GM19455 (cell line): ENCODE data around the gene CARD18.
"Not testable (repeated sequence)": the region's sequence is repeated elsewhere in the genome, so short reads cannot be mapped to it uniquely, and the experiment has no call there.

ENCODE experiments used
- ATAC-seq: cut with Tn5 transposase; IDR thresholded peaks from one replicate; pipeline ENCODE4 v1.9.1; 2021; ENCODE audit not compliant: unreplicated experiment

Gene CARD18

GRCh38 chr11:105135883-105136282 lies 3.7 kb downstream of the CARD18 start:
- ATAC-seq: no peak

- no peak for ATAC-seq
Measured at GRCh38 chr11:105132716-105133511, 6.7 kb downstream of the CARD18 start.

- no peak for ATAC-seq
Measured at GRCh38 chr11:105130189-105130813, 9.3 kb downstream of the CARD18 start.

GRCh38 chr11:105124756-105125155 lies 14.8 kb downstream of the CARD18 start:
- ATAC-seq: no peak

GRCh38 chr11:105111145-105111944 lies 28.2 kb downstream of the CARD18 start:
- no peak for ATAC-seq

GRCh38 chr11:105110688-105111030 lies 28.9 kb downstream of the CARD18 start:
- ATAC-seq: no peak

GRCh38 chr11:105109855-105110687 lies 29.5 kb downstream of the CARD18 start:
- ATAC-seq: no peak

GRCh38 chr11:105109321-105109720 lies 30.2 kb downstream of the CARD18 start:
- no peak for ATAC-seq

GRCh38 chr11:105108247-105108646 lies 31.3 kb downstream of the CARD18 start:
- no peak for ATAC-seq

GRCh38 chr11:105107226-105107825 lies 32.2 kb downstream of the CARD18 start:
- ATAC-seq: not testable (repeated sequence)

- no peak for ATAC-seq
Measured at GRCh38 chr11:105106140-105106539, 33.4 kb downstream of the CARD18 start.

- no peak for ATAC-seq
Measured at GRCh38 chr11:105104292-105104691, 35.3 kb downstream of the CARD18 start.

GRCh38 chr11:105103336-105103735 lies 36.2 kb downstream of the CARD18 start:
- ATAC-seq: no peak

GRCh38 chr11:105102079-105102581 lies 37.4 kb downstream of the CARD18 start:
- ATAC-seq: not testable (repeated sequence)

GRCh38 chr11:105100981-105101630 lies 38.5 kb downstream of the CARD18 start:
- ATAC-seq: no peak

- no peak for ATAC-seq
Measured at GRCh38 chr11:105100206-105100605, 39.4 kb downstream of the CARD18 start.

- not testable (repeated sequence) for ATAC-seq
Measured at GRCh38 chr11:105099594-105099993, 40.0 kb downstream of the CARD18 start.

GRCh38 chr11:105092256-105093239 lies 47.0 kb downstream of the CARD18 start:
- no peak for ATAC-seq
